CD4-positive, alpha-beta T cell treated with Interleukin-1 beta for 1 hour (primary cell): Measurements from ENCODE around the gene CST9.
"Not testable (repeated sequence)": the region's sequence is repeated elsewhere in the genome, so short reads cannot be mapped to it uniquely, and the experiment has no call there.

Experiments
- DNase-seq, 2 donors: peaks; one replicate each; pipeline ENCODE4 v3.0.0-alpha.2; 2020 to 2022

CST9 gene

GRCh38 chr20:23585808-23586734 is 19.6 kb downstream of the CST9 start:
- DNase-seq = no peak

GRCh38 chr20:23585449-23585807 is 20.3 kb downstream of the CST9 start:
- DNase-seq = no peak

GRCh38 chr20:23584434-23585199 is 21.1 kb downstream of the CST9 start:
- no peak for DNase-seq

- DNase-seq = no peak
Observed at GRCh38 chr20:23583526-23583925, 22.2 kb downstream of the CST9 start.

GRCh38 chr20:23582293-23582692 is 23.4 kb downstream of the CST9 start:
- DNase-seq = no peak

GRCh38 chr20:23581833-23582232 is 23.9 kb downstream of the CST9 start:
- DNase-seq = not testable (repeated sequence)

- DNase-seq = no peak
Observed at GRCh38 chr20:23574977-23575376, 30.7 kb downstream of the CST9 start.

- no peak for DNase-seq
Observed at GRCh38 chr20:23570178-23570760, 35.4 kb downstream of the CST9 start.

- DNase-seq = no peak
Observed at GRCh38 chr20:23569570-23569969, 36.1 kb downstream of the CST9 start.

GRCh38 chr20:23568971-23569330 is 36.8 kb downstream of the CST9 start:
- no peak for DNase-seq

- DNase-seq = no peak
Observed at GRCh38 chr20:23568320-23568970, 37.3 kb downstream of the CST9 start, which contains the start of gene CST9L. Gene CST9L (minus strand): TSS chr20:23568484. CDS start chr20:23568450, 34 bp downstream.

- DNase-seq = no peak
Observed at GRCh38 chr20:23566199-23566932, 39.4 kb downstream of the CST9 start.

- DNase-seq = no peak
Observed at GRCh38 chr20:23565503-23566045, 40.1 kb downstream of the CST9 start.

- DNase-seq = no peak
Observed at GRCh38 chr20:23564927-23565326, 40.8 kb downstream of the CST9 start.

GRCh38 chr20:23562721-23563342 is 42.9 kb downstream of the CST9 start:
- no peak for DNase-seq

- no peak for DNase-seq
Observed at GRCh38 chr20:23554401-23554800, 51.3 kb downstream of the CST9 start.
